B cell (primary cell): ENCODE results near the gene MORN4.

ENCODE experiments used
- CTCF ChIP-seq: fragments of 200-600 bp; IDR thresholded peaks from one replicate; pipeline ENCODE4 v1.8.0; 2022; ENCODE audit warnings: antibody characterized with exemption, mild to moderate bottlenecking
- EZH2 ChIP-seq: IDR thresholded peaks from 2 replicates; pipeline ENCODE4 v1.6.1; 2012; ENCODE audit warnings: borderline replicate concordance, low read depth, mild to moderate bottlenecking, moderate library complexity, low read length; ENCODE audit not compliant: insufficient read depth, poor library complexity, severe bottlenecking

GRCh38 chr10:97599272-97599619, 34.1 kb downstream of the MORN4 start:
- TF ChIP-seq CTCF: no peak
- no peak for TF ChIP-seq EZH2
